Colon (tissue), 2 donors: ENCODE results near the gene RSPO3.
"Not testable (repeated sequence)": the region's sequence is repeated elsewhere in the genome, so short reads cannot be mapped to it uniquely, and the experiment has no call there.

Experiments
- FAIRE-seq: peaks from 2 replicates; lab custom pipeline; 2012; peaks lifted over from hg19 to GRCh38; lab: Jason Lieb, UNC
- donor health status: control.
- donor health status: control.

The RSPO3 gene

DNA sequence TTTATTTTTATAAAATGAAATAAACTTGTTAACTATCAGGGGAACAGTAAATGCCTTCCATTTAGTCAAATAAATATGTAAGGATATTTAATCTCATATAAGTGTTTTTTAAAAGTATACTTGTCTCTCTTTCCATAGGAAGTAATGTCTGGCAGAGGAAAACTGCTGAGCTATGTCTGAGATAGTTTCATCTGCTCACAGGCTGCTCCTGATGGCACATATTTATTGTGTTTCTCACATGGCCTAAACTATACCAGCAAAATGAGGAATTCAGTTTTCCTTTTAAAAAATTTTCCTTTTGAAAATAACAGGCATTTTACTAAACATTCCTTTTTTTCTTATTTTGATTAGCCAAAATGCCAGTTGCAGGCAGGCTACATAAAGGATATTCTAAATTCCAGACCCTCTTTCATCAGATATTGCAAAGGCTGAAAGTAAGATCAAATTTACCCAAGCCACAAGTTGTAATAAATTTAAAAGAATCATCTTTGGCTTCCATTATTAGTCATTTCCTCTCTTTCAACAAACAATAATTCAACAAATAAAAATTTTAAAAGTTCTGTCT lies 88.1 kb downstream of the RSPO3 start:
- FAIRE-seq, result no peak

DNA sequence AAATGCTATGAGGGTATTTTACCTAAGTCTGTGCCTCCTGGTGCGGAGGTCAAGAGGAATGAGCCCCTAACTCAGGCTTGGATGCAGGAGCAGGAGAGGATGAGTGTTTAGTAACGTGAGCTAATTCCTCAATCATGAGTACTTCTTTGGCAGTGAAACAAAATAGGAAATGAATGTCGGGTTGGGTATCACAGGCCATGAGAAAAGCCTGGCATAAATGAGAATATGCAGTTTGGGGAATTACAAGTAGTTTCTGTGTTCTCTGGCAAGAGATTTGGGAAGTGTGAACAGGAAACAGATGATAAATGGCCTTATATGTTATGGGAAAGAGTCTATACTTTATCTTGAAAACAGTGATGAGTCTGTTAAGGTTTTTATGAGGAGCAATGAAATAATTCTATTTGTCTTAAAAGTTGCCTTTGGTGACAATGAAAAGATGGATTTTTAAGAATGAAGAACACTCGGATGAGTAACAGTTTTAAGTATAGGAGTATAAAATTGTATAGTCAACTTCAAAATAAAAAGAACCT lies 89.2 kb downstream of the RSPO3 start:
- FAIRE-seq, result no peak

DNA sequence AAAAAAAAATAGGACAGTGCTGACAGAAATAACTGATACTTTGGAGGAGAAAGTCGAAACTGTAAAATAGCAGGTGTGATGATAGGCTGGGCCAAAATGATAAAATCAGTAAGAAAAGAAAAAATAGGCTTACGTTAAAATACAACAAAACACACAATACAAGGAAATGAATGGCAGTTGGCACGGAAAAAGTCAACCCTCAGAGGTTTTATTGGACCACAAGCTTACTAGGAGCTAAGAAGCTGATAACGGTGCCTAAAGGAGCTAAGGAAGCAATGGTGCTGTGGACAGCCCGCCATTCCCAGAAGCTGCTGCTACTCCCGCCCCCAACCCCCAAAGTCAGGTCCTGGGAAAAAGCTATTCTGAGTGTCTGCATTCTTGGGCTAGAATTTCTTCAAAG lies 92.3 kb downstream of the RSPO3 start:
- no peak for FAIRE-seq

DNA sequence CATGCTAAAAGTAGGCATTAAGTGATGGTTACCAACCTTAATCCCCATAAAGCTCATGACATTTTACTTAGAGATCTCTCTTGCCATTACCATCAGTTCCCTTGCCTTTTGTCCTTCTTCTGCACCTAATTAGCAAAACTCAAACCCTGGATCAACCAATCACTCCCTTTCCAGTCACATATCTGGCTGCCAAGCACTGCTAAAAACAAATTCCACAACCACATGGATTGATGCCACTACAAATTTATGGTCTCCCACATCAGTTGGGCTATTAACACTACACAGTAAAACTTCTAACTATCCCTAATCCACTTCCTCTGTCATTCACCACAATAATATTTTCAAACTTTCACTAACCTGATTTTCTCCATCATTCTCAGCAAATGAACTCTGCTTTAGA lies 93.9 kb downstream of the RSPO3 start:
- no peak for FAIRE-seq

DNA sequence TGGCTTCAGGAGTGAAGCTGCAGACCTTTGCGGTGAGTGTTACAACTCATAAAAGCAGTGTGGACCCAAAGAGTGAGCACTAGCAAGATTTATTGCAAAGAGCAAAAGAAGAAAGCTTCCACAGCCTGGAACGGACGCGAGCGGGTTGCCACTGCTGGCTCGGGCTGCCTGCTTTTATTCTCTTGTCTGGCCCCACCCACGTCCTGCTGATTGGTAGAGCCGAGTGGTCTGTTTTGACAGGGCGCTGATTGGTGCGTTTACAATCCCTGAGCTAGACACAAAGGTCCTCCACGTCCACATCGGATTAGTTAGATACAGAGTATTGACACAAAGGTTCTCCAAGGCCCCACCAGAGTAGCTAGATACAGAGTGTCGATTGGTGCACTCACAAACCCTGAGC lies 95.6 kb downstream of the RSPO3 start:
- not testable (repeated sequence) for FAIRE-seq

DNA sequence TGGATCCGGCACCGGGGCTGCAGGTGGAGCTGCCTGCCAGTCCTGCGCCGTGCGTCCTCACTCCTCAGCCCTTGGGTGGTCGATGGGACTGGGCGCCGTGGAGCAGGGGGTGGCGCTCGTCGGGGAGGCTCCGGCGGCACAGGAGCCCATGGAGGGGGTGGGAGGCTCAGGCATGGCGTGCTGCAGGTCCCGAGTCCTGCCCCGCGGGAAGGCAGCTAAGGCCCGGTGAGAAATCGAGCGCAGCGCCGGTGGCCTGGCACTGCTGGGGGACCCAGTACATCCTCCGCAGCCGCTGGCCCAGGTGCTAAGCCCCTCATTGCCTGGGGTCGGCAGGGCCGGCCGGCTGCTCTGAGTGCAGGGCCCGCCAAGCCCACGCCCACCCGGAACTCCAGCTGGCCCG lies 96.1 kb downstream of the RSPO3 start:
- FAIRE-seq, result not testable (repeated sequence)

DNA sequence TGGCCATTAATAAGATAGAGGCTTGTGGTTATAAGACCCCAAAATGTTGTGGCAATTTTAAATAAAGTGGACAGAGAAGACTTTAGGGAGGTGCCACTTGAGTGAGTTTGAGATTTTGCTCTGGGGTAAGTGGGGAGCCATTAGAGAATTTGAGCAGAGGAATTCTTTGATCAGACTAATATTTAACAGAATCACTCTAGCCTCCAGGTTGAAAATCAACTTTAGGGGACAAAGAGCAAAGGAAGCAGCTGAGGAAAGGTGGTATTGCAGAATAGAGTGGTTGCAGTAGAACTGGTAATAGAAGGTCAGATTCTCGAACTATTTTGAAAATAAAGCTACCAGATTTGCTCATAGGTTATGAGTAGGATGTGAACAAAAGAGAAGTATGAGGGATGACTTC lies 97.5 kb downstream of the RSPO3 start:
- no peak for FAIRE-seq

DNA sequence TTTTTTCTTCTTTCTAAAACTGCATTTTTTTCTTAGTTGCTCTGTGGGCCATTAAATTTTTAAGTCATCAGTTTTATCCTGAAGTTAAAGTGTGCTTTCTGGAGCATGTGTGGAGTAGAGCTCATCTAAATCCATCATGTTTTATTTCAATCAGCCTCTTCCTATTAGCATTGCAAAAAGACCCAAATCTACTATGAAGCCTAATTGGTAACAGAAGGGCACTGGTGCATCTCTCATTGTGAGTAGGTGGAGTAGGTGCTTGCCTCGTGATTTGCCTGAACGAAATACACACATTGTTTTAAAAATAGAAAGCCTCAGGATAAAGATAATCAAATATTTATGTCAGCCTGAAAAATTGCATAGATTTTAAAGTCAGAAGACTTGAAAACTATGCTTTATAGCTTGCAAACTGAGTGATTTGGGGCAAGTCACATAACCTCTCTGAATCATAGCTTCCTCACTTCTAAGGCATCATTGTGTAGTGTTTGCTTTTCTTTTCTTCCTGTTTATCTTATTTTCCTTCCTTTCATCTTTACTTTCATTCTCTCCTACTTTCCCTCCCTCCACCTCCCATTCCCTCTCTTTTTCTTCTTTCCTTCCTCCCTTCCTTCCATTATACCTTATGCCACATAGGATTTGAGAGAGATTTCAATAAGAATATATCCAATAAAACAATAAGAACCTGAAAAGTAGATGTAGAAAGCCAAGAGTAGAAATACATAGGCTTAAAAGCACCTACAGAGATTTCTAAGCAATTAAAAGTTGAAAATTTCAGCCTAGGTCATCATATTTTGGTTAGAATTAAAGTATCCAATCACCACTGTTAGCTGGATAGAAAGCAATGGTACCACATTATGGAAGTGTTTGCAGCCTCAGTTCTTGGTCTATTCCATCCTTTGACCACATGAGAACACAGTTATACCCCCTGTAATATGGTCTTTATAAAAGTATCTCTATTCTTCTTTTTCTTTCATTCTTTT lies 98.6 kb downstream of the RSPO3 start:
- no peak for FAIRE-seq

DNA sequence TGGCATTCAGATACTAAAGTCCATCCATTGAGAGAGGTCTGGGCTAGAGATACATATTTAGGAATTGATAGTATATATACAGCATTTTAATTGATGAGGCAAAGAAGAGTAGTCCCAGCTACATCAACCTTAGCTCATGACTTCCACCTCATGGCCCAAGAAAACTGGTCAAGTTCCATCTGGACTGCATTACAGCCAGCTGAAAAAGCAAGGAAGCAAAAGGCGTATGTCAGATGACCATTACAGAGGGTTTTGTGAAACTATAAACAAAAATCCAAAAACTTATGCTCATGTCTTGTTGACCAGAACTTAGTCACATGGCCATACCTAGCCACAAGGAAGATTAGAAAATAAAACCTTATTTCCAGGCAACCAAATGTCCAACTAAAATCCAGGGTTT lies 101.4 kb downstream of the RSPO3 start:
- FAIRE-seq, result no peak

DNA sequence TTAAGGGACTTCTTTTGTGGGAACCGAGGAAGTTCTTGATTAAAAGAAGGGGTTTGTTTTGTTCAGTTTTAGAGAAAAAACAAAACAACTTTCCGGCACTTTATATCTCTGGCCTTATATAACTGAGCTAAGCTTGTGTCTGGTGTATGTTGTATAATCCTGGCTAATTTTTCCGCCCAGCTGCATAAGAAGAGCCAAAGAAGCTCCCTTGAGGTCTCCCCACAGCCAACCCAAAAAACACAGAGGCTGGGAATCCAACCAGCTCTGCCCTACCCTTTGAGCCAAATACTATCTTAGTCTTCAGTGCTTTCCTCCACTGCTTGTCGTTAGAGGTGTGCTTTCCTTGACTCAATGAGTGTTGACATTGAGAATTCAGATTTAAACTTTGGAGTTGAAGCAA lies 102.7 kb downstream of the RSPO3 start:
- no peak for FAIRE-seq

DNA sequence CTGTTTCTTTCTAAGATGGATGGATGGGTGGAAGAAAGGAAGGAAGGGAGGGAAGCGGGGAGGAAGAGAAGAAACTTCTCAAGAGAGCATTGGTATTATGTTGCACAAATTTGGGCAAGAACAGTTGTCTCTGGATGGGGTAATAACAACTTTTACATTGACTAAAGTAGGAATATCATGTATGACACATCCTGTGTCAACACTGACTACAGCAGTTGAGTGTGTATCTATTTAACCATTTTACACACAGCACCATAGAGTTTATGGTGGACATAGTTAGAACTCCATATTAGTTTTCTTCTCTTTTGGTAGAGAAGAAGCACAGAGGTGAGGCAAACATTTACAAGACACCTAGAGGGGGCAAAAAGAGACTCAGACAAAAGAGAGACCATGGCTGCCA lies 103.9 kb downstream of the RSPO3 start:
- no peak for FAIRE-seq

DNA sequence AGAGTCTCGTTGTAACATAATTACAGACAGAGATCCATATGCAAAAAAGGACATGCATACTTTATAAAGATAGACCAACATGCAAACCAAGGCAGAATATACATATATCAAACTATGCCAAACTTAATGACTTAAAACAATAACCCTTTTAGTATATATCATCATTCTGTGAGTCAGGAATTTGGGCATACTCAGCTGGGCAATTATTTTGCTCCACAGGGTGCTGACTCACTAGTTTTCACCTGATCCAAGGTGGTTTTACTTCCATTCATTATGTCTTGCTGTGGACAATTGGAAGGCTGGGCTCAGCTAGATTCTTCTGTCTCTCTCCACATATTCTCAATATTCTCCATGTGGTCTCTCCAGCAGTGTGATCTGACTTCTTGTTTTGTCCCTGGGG lies 107.0 kb downstream of the RSPO3 start:
- no peak for FAIRE-seq

DNA sequence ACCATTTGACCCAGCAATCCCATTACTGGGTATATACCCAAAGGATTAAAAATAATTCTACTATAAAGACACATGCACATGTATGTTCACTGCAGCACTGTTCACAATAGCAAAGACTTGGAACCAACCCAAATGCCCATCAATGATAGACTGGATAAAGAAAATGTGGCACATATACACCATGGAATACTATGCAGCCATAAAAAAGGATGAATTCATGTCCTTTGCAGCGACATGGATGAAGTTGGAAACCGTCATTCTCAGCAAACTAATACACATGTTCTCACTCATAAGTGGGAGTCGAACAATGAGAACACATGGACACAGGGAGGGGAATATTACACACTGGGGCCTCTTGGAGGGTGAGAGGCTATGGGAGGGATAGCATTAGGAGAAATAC lies 115.3 kb downstream of the RSPO3 start:
- not testable (repeated sequence) for FAIRE-seq

DNA sequence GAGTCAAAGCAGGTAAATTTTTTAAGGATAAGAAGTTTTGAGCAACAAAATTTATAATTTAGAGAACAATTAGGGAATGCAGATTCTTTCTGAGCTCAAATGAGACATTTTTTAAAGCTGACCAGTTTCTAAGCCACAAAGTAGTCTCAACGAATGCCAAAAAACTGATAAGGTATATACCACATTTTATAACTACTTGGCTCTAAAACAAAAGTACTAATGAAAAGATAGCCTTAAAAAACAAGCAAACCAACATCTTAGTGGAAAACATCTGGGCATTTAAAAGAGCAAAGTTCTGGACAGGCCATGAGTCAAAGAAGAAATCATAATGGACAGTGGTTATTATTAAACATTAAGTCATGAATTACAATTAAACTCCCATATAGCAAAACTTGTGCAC lies 125.0 kb downstream of the RSPO3 start:
- FAIRE-seq, result no peak
